K562 (cell line): ENCODE results near the gene H3-3A. TPM values are rescaled to one million over a fixed set of nuclear protein-coding genes. Genes with fewer than 3 reads are reported as not detected.

Source experiments
- ATAC-seq: fragments of 200-7000 bp; cut with Tn5 transposase; 3 replicates; pipeline ENCODE4 v1.9.1; 2020; ENCODE audit warnings: moderate library complexity
- BruUV-seq: library from RNA; stranded (reverse); fragments of 400-500 nt; replicated peaks from 2 replicates; lab custom pipeline; 2021; lab: Mats Ljungman, UMichigan
- CTCF ChIA-PET: fragments of 300-600 bp; formaldehyde crosslinking; extraction: SDS; loops from one replicate; lab custom pipeline; 2021; ENCODE audit warnings: low intra/inter-chr PET ratio; lab: Yijun Ruan, JAX
- POLR2A ChIA-PET: fragments of 300-600, 350-650 bp; sonication (Branson Sonifier 250); formaldehyde crosslinking; extraction: SDS; loops from one replicate; lab custom pipeline; 2021; ENCODE audit warnings: antibody characterized with exemption, inconsistent platforms; lab: Yijun Ruan, JAX
- DNase-seq, 4 experiments: peaks; one replicate each; pipeline versions ENCODE4 v3.0.0 to v3.0.0-alpha.2; 2011 to 2018; ENCODE audit warnings: low spot score in 3 of 4, mixed read lengths in 3 of 4; ENCODE audit errors: extremely low read depth in 1 of 4
- FAIRE-seq: peaks from 2 replicates; lab custom pipeline; 2011; peaks lifted over from hg19 to GRCh38; lab: Jason Lieb, UNC
- H2AFZ ChIP-seq: 2 replicates; pipeline ENCODE4 v1.6.0; 2011; ENCODE audit warnings: low read depth, low read length, control low read depth, inconsistent platforms
- H3K27ac ChIP-seq: fragments of 200-600 bp; 3 replicates; pipeline ENCODE4 v1.8.0; 2011; ENCODE audit warnings: low read depth, mild to moderate bottlenecking, control low read depth, inconsistent platforms, low read length, moderate library complexity, mixed read lengths; ENCODE audit errors: extremely low read depth
- H3K27me3 ChIP-seq, 2 experiments: fragments of 300-600 bp in 1 of 2; 2 replicates in 1 of 2; 3 replicates in 1 of 2; pipeline versions ENCODE4 v1.6.0 to v1.8.0; 2011; ENCODE audit warnings: inconsistent platforms in 2 of 2, low read length in 2 of 2, mild to moderate bottlenecking in 1 of 2, mixed read lengths in 1 of 2, moderate library complexity in 1 of 2; ENCODE audit not compliant: control insufficient read depth in 2 of 2, insufficient read depth in 2 of 2
- H3K36me3 ChIP-seq: fragments of 300-600 bp; 3 replicates; pipeline ENCODE4 v1.8.0; 2011; ENCODE audit warnings: mild to moderate bottlenecking, low read length, inconsistent platforms; ENCODE audit not compliant: control insufficient read depth, insufficient read depth
- H3K4me1 ChIP-seq, 2 experiments: fragments of 200-600 bp in 1 of 2; replicated peaks in 1 of 2; 2 replicates in 1 of 2; 3 replicates in 1 of 2; pipeline versions ENCODE4 v1.5.1 to v1.8.0; 2011; ENCODE audit warnings: inconsistent platforms in 2 of 2, low read length in 2 of 2, mild to moderate bottlenecking in 1 of 2, mixed read lengths in 1 of 2, moderate library complexity in 1 of 2; ENCODE audit not compliant: control insufficient read depth in 2 of 2, insufficient read depth in 2 of 2
- H3K4me2 ChIP-seq: 2 replicates; pipeline ENCODE4 v1.6.1; 2011; ENCODE audit warnings: low read length, control low read depth, inconsistent platforms, mixed read lengths; ENCODE audit not compliant: insufficient read depth
- H3K4me3 ChIP-seq: fragments of 200-600 bp; sonication (generic), shearing (Covaris generic); 2 replicates; pipeline ENCODE4 v1.5.1; 2016; ENCODE audit warnings: control low read depth, inconsistent platforms
- H3K79me2 ChIP-seq: fragments of 200-600 bp; 3 replicates; pipeline ENCODE4 v1.8.0; 2011; ENCODE audit warnings: low read length, inconsistent platforms; ENCODE audit not compliant: control insufficient read depth, insufficient read depth
- H3K9ac ChIP-seq, 2 experiments: 2 replicates each; pipeline versions ENCODE4 v1.6.0 to v1.6.1; 2011; ENCODE audit warnings: low read depth in 2 of 2, low read length in 2 of 2, control low read depth in 1 of 2, inconsistent platforms in 1 of 2, mild to moderate bottlenecking in 1 of 2, mixed read lengths in 1 of 2; ENCODE audit not compliant: insufficient read depth in 1 of 2
- H3K9me1 ChIP-seq: one replicate; pipeline ENCODE4 v1.6.0; 2011; ENCODE audit warnings: inconsistent platforms, mild to moderate bottlenecking, low read length, moderate library complexity; ENCODE audit not compliant: control insufficient read depth, insufficient read depth
- H3K9me3 ChIP-seq: replicated peaks from 2 replicates; pipeline ENCODE4 v1.5.1; 2011; ENCODE audit warnings: low read depth, low read length, inconsistent platforms; ENCODE audit not compliant: control insufficient read depth, insufficient read depth
- H4K20me1 ChIP-seq: replicated peaks from 2 replicates; pipeline ENCODE4 v1.6.1; 2011; ENCODE audit warnings: low read length, inconsistent platforms, mixed read lengths; ENCODE audit not compliant: control insufficient read depth, insufficient read depth
- ARNT ChIP-seq, 2 experiments: fragments of 450-650 bp; IDR thresholded peaks; 2 replicates each; pipeline ENCODE4 v1.6.1; 2016; ENCODE audit warnings: mild to moderate bottlenecking in 1 of 2
- ATF1 ChIP-seq, 2 experiments: fragments of 450-650 bp in 1 of 2; IDR thresholded peaks; 2 replicates each; pipeline ENCODE4 v1.6.1; 2016; ENCODE audit warnings: missing compliant biosample characterization in 1 of 2, missing genetic modification characterization in 1 of 2
- ATF6 ChIP-seq: sonication (generic); formaldehyde crosslinking; IDR thresholded peaks from 2 replicates; pipeline ENCODE4 v1.4.0; 2020; ENCODE audit warnings: mild to moderate bottlenecking, missing genetic modification reagents
- BRD9 ChIP-seq: fragments of 450-650 bp; IDR thresholded peaks from 2 replicates; pipeline ENCODE4 v1.6.1; 2018; ENCODE audit warnings: low read depth; ENCODE audit not compliant: partially characterized antibody
- ERF ChIP-seq: fragments of 450-650 bp; formaldehyde crosslinking; IDR thresholded peaks from 2 replicates; pipeline ENCODE4 v1.4.0; 2020; ENCODE audit warnings: mild to moderate bottlenecking, mixed read lengths
- FOXA3 ChIP-seq, 2 experiments: fragments of 450-650 bp in 1 of 2; sonication (generic) in 1 of 2; formaldehyde crosslinking; IDR thresholded peaks in 1 of 2; conservative IDR thresholded peaks in 1 of 2; 2 replicates each; pipeline versions ENCODE4 v1.4.0 to v1.8.0; 2020 to 2022; ENCODE audit warnings: mild to moderate bottlenecking in 2 of 2, missing genetic modification reagents in 1 of 2
- FOXK1 ChIP-seq: sonication (generic); formaldehyde crosslinking; IDR thresholded peaks from 2 replicates; pipeline ENCODE4 v1.8.0; 2022; ENCODE audit warnings: missing genetic modification reagents, mild to moderate bottlenecking, borderline replicate concordance
- ID3 ChIP-seq, 2 experiments: fragments of 250-450 bp in 1 of 2; fragments of 450-650 bp in 1 of 2; sonication (Bioruptor Pico) in 1 of 2; IDR thresholded peaks; 2 replicates each; pipeline versions ENCODE4 v1.6.1 to v1.8.0; 2016 to 2021; ENCODE audit warnings: mild to moderate bottlenecking in 2 of 2, moderate library complexity in 2 of 2, missing compliant biosample characterization in 1 of 2, missing genetic modification characterization in 1 of 2
- LCOR ChIP-seq: sonication (generic); formaldehyde crosslinking; IDR thresholded peaks from 2 replicates; pipeline ENCODE4 v1.8.0; 2022; ENCODE audit warnings: mild to moderate bottlenecking, missing genetic modification reagents
- MIER1 ChIP-seq: fragments of 450-650 bp; IDR thresholded peaks from 2 replicates; pipeline ENCODE4 v1.6.1; 2016; ENCODE audit warnings: antibody characterized with exemption, mild to moderate bottlenecking, low read depth
- SIN3A ChIP-seq, 2 experiments: fragments of 150-350 bp in 1 of 2; IDR thresholded peaks; 2 replicates each; pipeline ENCODE4 v1.6.1; 2011 to 2016; ENCODE audit warnings: borderline replicate concordance in 2 of 2, low read depth in 2 of 2, low read length in 2 of 2, mild to moderate bottlenecking in 2 of 2, moderate library complexity in 2 of 2; ENCODE audit not compliant: control insufficient read depth in 1 of 2
- TEAD2 ChIP-seq: fragments of 450-650 bp; IDR thresholded peaks from 2 replicates; pipeline ENCODE4 v1.6.1; 2016; ENCODE audit warnings: missing genetic modification characterization, control low read depth, missing compliant biosample characterization
- ZNF398 ChIP-seq: fragments of 250-450 bp; sonication (Bioruptor Pico); IDR thresholded peaks from 2 replicates; pipeline ENCODE4 v1.8.0; 2021; ENCODE audit warnings: moderate library complexity, mild to moderate bottlenecking, inconsistent platforms
- ZNF583 ChIP-seq: fragments of 250-450 bp; sonication (Bioruptor Pico); IDR thresholded peaks from 2 replicates; pipeline ENCODE4 v1.4.0; 2020
- ZNF707 ChIP-seq: fragments of 250-450 bp; sonication (Bioruptor Pico); conservative IDR thresholded peaks from 2 replicates; pipeline ENCODE4 v1.8.0; 2022; ENCODE audit warnings: inconsistent platforms, mild to moderate bottlenecking, moderate library complexity
- WGBS: fragments of 100-300 bp; shearing (Covaris generic); methylation state at CpG from one replicate; pipeline ENCODE4 v1.1.6; 2016; ENCODE audit warnings: low coverage, mixed read lengths; ENCODE audit not compliant: insufficient coverage; ENCODE audit errors: missing lambda C conversion rate; 5-methylcytosine and 5-hydroxymethylcytosine counted together
- in situ Hi-C: fragments of 300-500 bp; cut with MboI; formaldehyde crosslinking; loops from 4 replicates; pipeline ENCODE4 v1.15.0; 2018; ENCODE audit warnings: inconsistent platforms, mixed read lengths
- intact Hi-C: fragments of 100-400 bp; cut with micrococcal nuclease; formaldehyde crosslinking; loops from 2 replicates; pipeline ENCODE4 v1.14.2; 2022
- polyA plus RNA-seq, 8 experiments: library from polyadenylated mRNA; depleted of rRNA in 4 of 8; stranded (reverse) in 5 of 8; unstranded in 3 of 8; fragments of >200 nt; fragmentation: Nextera tagmentation in 2 of 8; fragmentation: Illumina TruSeq in 1 of 8; extraction: Ambion mirVana in 2 of 8; extraction: Trizol in 1 of 8; gene quantifications; 2 replicates each; pipeline versions ENCODE4 v1.2.1 to v1.2.3, GENCODE V29; 2011 to 2014; ENCODE audit warnings: inconsistent platforms in 1 of 8, missing spikeins in 1 of 8
- total RNA-seq, 7 experiments: library from RNA; depleted of rRNA in 6 of 7; stranded (reverse); fragments of >200 nt in 6 of 7; fragmentation: Illumina TruSeq in 2 of 7; extraction: Trizol in 2 of 7; gene quantifications; 2 replicates each; pipeline versions ENCODE4 v1.2.1 to v1.2.3, GENCODE V29; 2011 to 2021; ENCODE audit warnings: low replicate concordance in 1 of 7

H3-3A gene
- total and polyA plus RNA-seq, 9 of the 15 experiments (the other 6 are each of a cell fraction or from before 2014, with no cell fraction given) = 426 to 1,083 (median 591) TPM

- DNase-seq = peak in 1 of 4 experiments; percentile 55
- peak overlapping the region; percentile 96 for H3K27ac ChIP-seq
- H3K4me2 ChIP-seq = peak overlapping the region; percentile 89
- no peak for ATAC-seq
- peaks cover 47% of the 10 kb centered on the region for H3K79me2 ChIP-seq
- in situ Hi-C loops (no loop called here), intact Hi-C loops (loop anchor here (5.0 kb wide), 3 partner anchors 134 to 249 kb away; partner anchors contain the start of gene EPHX1)
- H3K27me3 ChIP-seq = no peaks in the 10 kb centered on the region
- peaks cover 25% of the 10 kb centered on the region for H4K20me1 ChIP-seq
- ChIA-PET CTCF (no interaction called here), POLR2A (interaction anchor here (0.6 to 3.9 kb wide), 16 partner anchors 9 to 283 kb away, joined by 3 to 100 read pairs (median 6); partner anchors contain the start of genes SDE2 and SRP9)
- no peaks in the 10 kb centered on the region; the same call in 1 of the 2 replicates for H3K9me3 ChIP-seq
- TSS peak; percentile 73 for BruUV-seq
- peak; percentile 6 for FAIRE-seq
- peaks cover 7 to 20% of the 10 kb centered on the region in 2 experiments for H3K4me1 ChIP-seq
- 8% methylated on average over 21 of the region's 21 CpGs for WGBS
- H3K9ac ChIP-seq = peak overlapping the region; percentile 86 to 99
- peak overlapping the region; percentile 94 for H3K4me3 ChIP-seq
- peaks cover 7% of the 10 kb centered on the region for H3K9me1 ChIP-seq
- peaks cover 18% of the 10 kb centered on the region for H3K36me3 ChIP-seq
- H2AFZ ChIP-seq = peak overlapping the region; percentile 79
- TF ChIP-seq FOXA3 (CRISPR knock-in tag; conservative IDR thresholded peaks at IDR 0.05 in 1 of 2, IDR thresholded peaks at IDR 0.05 in 1 of 2) (0 out of 4 replicates have a peak, but pooled peaks of 1 of the 2 experiments have one; percentile 67), ZNF707 (CRISPR knock-in tag) (0 out of 2 replicates have a peak, but pooled peaks have one; percentile 45), ATF1 (CRISPR knock-in tag; IDR thresholded peaks at IDR 0.05) (no peak), ATF1 (tag; IDR thresholded peaks at IDR 0.05) (no peak), ID3 (CRISPR knock-in tag; IDR thresholded peaks at IDR 0.05) (no peak), ID3 (tag; IDR thresholded peaks at IDR 0.05) (no peak), TEAD2 (tag) (0 out of 2 replicates have a peak, but pooled peaks have one; percentile 32), ERF (CRISPR knock-in tag) (peak; percentile 38; the same call in 1 of the 2 replicates), FOXK1 (no peak), ATF6 (CRISPR knock-in tag) (peak; percentile 59; the same call in 1 of the 2 replicates), ZNF583 (0 out of 2 replicates have a peak, but pooled peaks have one; percentile 17), LCOR (0 out of 2 replicates have a peak, but pooled peaks have one; percentile 10), BRD9 (peak; percentile 71), ARNT (IDR thresholded peaks at IDR 0.05) (peak in 1 of 2 experiments; percentile 33; a peak in 1 of 4 replicates), MIER1 (peak; percentile 49; the same call in 1 of the 2 replicates), ZNF398 (CRISPR knock-in tag) (no peak), SIN3A (IDR thresholded peaks at IDR 0.05; ENCODE audit: borderline replicate concordance in 2 of 2, control insufficient read depth in 1 of 2, low read depth in 2 of 2, low read length in 2 of 2) (no peak)
Observed at GRCh38 chr1:226061068-226061840, 1.3 kb upstream of the H3-3A start.
